ENCODE results near the gene MYO6.
"Not testable (repeated sequence)": the region's sequence is repeated elsewhere in the genome, so short reads cannot be mapped to it uniquely, and the experiment has no call there.

MYO6 gene

GRCh38 chr6:75748743-75749538, at the start of gene MYO6:
MYO6 (plus strand) TSS chr6:75749239; CDS start chr6:75817548, 68,309 bp downstream.
- DNase-seq, result peak; percentile 37

DNA sequence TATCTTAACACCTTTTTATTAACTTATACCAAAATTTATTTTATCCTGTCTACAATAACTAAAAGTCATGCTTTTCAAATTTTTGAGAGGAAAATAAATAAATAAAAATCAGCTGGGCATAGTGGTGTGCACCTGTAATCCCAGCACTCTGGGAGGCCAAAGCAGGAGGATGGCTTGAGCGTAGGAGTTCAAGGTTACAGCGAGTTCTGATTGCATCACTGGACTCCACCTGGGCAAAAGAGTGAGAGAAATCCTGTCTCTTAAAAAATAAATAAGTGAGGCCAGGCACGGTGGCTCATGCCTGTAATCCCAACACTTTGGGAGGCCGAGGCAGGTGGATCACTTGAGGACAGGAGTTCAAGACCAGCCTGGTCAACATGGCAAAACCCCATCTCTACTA, 40.7 kb upstream of the MYO6 start:
- not testable (repeated sequence) for DNase-seq

GRCh38 chr6:75711173-75711572, 37.9 kb upstream of the MYO6 start:
- DNase-seq, result no peak

DNA sequence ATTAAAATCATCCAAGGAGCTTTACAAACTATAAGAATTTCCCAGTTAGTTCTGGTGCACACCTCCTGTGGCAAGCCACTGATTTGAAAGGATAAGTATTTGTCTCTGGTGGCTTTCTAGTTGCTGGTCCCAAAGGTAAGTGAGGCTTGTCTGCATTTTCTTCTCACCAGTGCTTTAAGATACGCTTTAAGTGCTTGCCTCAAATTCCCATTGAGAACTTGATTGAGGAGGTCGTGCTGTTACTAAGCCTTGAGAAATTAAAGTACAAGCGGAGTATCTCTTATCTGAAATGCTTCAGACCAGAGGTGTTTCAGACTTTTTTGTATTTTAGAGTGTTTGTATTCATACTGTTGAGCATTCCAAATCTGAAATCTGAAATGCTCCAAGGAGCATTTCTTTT, 29.9 kb upstream of the MYO6 start:
- DNase-seq, result no peak

- DNase-seq, result no peak
These were observed 25.7 kb upstream of the MYO6 start for GRCh38 chr6:75723382-75723781.

DNA sequence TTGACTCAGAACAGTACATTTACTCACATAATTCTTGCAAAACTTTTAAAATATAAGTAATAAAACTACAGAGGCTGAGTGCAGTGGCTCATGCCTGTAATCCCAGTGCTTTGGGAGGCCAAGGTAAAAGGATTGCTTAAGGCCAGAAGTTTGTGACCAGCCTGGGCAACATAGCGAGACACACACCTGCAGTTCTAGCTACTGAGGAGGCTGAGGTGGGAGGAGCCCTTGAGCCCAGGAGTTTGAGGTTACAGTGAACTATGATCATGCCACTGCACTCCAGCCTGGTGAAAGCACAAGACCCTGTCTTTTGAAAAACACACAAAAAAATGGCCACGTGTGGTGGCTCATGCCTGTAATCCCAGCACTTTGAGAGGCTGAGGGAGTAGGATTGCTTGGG, 21.8 kb upstream of the MYO6 start:
- DNase-seq, result no peak

DNA sequence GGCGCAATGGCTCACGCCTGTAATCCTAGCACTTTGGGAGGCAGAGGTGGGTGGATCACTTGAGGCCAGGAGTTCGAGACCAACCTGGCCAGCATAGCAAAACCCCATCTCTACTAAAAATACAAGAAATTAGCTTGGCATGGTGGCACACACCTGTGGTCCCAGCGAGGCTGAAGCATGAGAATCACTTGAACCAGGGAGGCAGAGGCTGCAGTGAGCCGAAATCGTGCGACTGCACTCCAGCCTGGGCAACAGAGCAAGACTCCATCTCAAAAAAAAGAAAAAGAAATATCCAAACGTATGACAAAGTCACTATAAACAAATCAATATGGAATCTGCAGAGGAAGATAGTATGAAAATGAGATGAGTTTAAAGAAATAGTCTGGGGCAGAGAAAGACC, 18.0 kb upstream of the MYO6 start:
- DNase-seq, result not testable (repeated sequence)

- DNase-seq, result no peak
These were observed 13.4 kb upstream of the MYO6 start for GRCh38 chr6:75735491-75736186.

- no peak for DNase-seq
These were observed 5.1 kb upstream of the MYO6 start for GRCh38 chr6:75743971-75744370.

DNA sequence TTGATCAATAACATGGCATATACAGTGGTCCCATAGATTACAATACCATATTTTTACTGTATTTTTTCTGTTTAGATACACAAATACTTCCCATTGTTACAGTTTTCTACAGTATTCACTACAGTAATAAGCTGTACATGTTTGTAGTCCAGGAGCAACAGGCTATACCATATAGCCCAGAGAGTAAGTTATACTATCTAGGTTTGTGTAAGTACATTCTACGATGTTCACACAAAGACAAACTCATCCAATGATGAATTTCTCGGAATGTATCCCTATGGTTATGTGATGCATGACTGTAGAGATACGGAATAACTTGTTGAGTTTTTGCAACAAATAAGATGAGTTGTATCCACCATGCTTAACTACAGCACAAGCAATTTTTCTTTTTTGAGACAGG, 3.6 kb upstream of the MYO6 start:
- no peak for DNase-seq

- DNase-seq, result no peak
These were observed 2.8 kb upstream of the MYO6 start for GRCh38 chr6:75746221-75746620.

DNA sequence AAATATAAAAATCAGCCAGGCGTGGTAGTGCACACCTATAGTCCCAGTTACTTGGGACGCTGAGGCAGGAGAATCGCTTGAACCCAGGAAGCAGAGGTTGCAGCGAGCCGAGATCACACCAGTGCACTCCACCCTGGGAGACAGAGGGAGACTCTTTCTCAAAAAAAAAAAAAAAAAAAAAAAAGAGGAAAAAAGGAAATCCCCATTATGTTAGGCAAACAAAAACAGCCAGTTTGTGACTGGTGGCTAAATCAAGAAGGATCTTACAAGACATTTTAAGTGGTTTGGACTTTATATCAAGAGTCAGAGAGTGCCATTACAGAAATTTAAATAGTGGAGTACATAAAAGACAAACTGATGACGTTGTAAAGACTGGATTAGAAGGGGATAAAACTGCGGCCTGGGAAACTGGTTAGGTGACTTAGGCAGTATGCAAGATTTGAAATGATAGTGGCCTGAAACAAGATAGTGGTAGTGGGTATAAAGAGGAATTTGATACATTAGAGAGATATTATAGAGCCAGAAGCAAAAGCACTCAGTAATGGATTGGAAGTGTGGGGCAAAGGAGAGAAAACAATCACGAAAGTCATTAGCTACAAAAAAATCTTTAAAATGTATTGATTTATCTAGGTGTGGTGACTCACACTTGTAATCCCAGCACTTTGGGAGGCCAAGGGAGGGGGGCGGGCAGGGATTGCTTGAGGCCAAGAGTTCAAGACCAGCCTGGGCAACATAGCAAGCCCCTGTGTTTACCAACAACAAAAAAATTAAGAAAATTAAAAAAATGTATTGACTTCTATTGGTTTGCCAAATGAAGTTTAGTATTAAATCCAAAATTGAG, 1.7 kb upstream of the MYO6 start:
- no peak for DNase-seq

- no peak for DNase-seq
These were observed 866 bp upstream of the MYO6 start for GRCh38 chr6:75748003-75748742.

- DNase-seq, result no peak
These were observed 2.4 kb downstream of the MYO6 start for GRCh38 chr6:75751443-75751842.

- no peak for DNase-seq
These were observed 3.3 kb downstream of the MYO6 start for GRCh38 chr6:75752365-75752764.

GRCh38 chr6:75755704-75756103, 6.7 kb downstream of the MYO6 start:
- no peak for DNase-seq

GRCh38 chr6:75757295-75757694, 8.3 kb downstream of the MYO6 start:
- DNase-seq, result no peak

GRCh38 chr6:75758061-75758460, 9.0 kb downstream of the MYO6 start:
- DNase-seq, result no peak

- no peak for DNase-seq
These were observed 10.2 kb downstream of the MYO6 start for GRCh38 chr6:75759207-75759606.

GRCh38 chr6:75760320-75760719, 11.3 kb downstream of the MYO6 start:
- DNase-seq, result no peak

- DNase-seq, result no peak
These were observed 12.4 kb downstream of the MYO6 start for GRCh38 chr6:75761489-75761888.

GRCh38 chr6:75762063-75762462, 13.0 kb downstream of the MYO6 start:
- no peak for DNase-seq

- no peak for DNase-seq
These were observed 17.3 kb downstream of the MYO6 start for GRCh38 chr6:75766387-75766786.
